IPS-20b (cell line): Measurements from ENCODE around the gene MVK.

Experiments
- H3K27ac ChIP-seq: one replicate; pipeline ENCODE4 v1.5.1; 2013; ENCODE audit warnings: low read length
- H3K27me3 ChIP-seq: 2 replicates; pipeline ENCODE4 v1.6.1; 2013; ENCODE audit warnings: mild to moderate bottlenecking, low read length, inconsistent platforms; ENCODE audit not compliant: insufficient read depth
- H3K36me3 ChIP-seq: 2 replicates; pipeline ENCODE4 v1.6.1; 2013; ENCODE audit warnings: low read depth, mild to moderate bottlenecking, inconsistent platforms, low read length, moderate library complexity; ENCODE audit not compliant: insufficient read depth
- H3K4me1 ChIP-seq: 2 replicates; pipeline ENCODE4 v1.6.1; 2013; ENCODE audit warnings: mild to moderate bottlenecking, control low read depth, inconsistent platforms, low read length, moderate library complexity; ENCODE audit not compliant: insufficient read depth
- H3K4me3 ChIP-seq: 2 replicates; pipeline ENCODE4 v1.5.1; 2013; ENCODE audit warnings: mild to moderate bottlenecking, low read length, inconsistent platforms
- H3K9ac ChIP-seq: 2 replicates; pipeline ENCODE4 v1.6.1; 2013; ENCODE audit warnings: low read depth, mild to moderate bottlenecking, inconsistent platforms, low read length, moderate library complexity
- H3K9me3 ChIP-seq: 2 replicates; pipeline ENCODE4 v1.6.1; 2013; ENCODE audit warnings: mild to moderate bottlenecking, low read depth, low read length, inconsistent platforms; ENCODE audit not compliant: insufficient read depth

The MVK gene

DNA sequence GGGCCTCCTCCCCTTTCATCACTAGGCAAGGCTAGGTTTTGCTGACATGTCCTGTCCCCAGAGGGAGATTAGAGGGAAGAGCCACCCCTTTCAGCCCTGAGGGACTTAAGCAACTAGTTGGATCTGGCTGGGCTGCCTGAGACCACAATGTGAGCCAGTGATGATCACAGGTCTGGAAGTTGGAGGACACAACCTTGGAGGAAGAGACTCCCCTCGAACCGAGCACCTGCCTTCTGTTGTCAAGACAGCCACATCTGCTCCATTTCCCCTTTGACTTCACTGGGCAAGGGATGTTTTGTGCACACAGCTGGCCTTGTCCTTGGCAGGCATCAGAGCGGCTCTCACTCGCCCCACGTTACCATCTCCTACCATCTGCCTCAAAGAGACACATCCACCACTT, 31.4 kb downstream of the MVK start:
- Histone ChIP-seq H3K4me3 (no peak overlapping the region), H3K9me3 (no peaks in the 10 kb centered on the region), H3K36me3 (no peaks in the 10 kb centered on the region), H3K4me1 (no peaks in the 10 kb centered on the region), H3K9ac (no peak overlapping the region), H3K27ac (no peak overlapping the region), H3K27me3 (no peaks in the 10 kb centered on the region)

DNA sequence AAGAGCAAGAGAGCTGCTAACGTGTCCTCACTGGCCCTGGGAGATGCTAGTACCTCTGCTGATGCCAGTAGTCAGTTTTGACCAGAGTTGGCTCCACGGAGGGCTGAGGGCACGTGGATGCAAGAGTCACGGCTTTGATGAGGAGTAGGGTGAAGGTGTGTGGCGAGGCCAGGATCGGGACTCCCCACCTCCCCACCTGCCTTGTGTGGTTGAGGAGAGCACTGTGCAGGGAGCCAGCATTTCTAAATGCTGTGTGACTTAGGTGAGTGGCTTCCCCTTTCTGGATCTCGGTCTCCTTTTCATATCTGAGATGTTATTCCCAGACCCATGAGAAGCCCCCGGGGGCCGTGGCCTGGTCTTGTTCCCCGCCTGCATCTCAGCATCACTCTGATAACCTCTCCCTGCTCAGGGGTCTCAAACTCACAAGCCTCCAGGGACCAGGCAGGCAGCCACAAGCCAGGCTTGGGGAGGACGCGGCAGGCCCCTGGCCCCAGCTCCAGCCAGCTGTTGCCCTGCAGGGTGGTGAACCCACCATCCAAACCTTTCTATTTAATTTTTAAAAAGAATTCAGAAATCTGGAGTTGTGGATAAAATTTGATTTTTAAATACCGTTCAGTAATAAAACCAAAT, 32.1 kb downstream of the MVK start:
- H3K27ac ChIP-seq: no peak overlapping the region
- no peaks in the 10 kb centered on the region for H3K4me1 ChIP-seq
- no peak overlapping the region for H3K4me3 ChIP-seq
- no peaks in the 10 kb centered on the region for H3K36me3 ChIP-seq
- H3K9me3 ChIP-seq: no peaks in the 10 kb centered on the region
- H3K27me3 ChIP-seq: no peaks in the 10 kb centered on the region
- H3K9ac ChIP-seq: no peak overlapping the region

DNA sequence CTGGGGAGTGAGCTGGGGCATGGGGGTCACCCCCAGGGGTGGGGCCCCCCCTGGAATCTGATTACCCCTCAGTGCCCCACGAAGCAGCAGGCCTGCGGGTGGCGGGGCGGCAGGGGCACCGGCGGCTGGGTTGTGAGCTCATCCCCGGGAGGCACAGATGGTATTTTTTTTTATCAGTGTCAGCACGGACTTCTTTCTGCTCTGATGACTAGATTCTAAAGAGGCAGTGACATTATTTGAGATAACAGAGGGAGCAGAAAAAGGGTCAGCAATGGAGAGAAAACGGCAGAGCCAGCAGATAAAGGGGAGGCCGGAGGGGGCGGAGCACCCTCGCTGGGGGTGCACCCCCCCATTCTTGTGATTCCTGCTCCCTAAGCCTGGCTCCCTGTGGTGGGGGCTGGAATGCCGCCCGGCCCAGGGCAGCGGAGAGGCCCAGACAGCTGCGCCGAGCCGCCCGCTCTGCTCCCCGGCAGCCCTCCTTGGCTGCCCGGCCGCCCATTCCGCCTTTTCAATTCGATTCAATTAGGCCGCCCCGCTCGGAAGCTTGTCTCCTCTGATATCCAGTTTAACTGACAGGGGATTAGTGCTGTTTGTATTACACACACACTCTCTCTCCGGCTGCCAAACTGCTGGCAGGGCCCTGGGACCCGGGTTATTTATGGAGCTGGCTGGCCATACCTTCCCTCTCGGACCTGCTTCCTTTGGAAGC, 32.9 kb downstream of the MVK start:
- H3K9ac ChIP-seq: no peak overlapping the region
- no peaks in the 10 kb centered on the region for H3K4me1 ChIP-seq
- no peaks in the 10 kb centered on the region for H3K27me3 ChIP-seq
- no peaks in the 10 kb centered on the region for H3K36me3 ChIP-seq
- H3K4me3 ChIP-seq: no peak overlapping the region
- H3K9me3 ChIP-seq: no peaks in the 10 kb centered on the region
- H3K27ac ChIP-seq: no peak overlapping the region

DNA sequence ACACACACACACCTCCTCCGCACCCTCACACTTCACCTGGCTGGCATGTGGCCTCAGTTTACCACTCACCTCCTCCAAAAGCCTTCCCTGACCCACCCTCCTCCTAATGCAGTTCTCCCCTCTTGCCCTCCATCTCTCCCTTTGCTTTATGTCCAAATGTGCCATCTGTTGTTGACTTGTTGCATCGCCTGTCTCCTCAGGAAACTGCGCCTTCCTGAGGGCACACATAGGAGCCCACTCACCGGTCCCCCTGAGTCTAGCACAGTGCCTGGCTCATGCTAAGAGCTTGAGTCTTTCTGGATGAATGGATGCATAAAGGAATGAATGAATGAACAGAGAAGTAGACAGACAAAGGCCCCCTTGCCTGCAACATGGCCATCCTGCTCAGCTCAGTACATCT, 34.0 kb downstream of the MVK start:
- no peaks in the 10 kb centered on the region for H3K9me3 ChIP-seq
- no peak overlapping the region for H3K4me3 ChIP-seq
- H3K4me1 ChIP-seq: no peaks in the 10 kb centered on the region
- H3K27me3 ChIP-seq: no peaks in the 10 kb centered on the region
- H3K36me3 ChIP-seq: no peaks in the 10 kb centered on the region
- H3K27ac ChIP-seq: no peak overlapping the region
- H3K9ac ChIP-seq: no peak overlapping the region

DNA sequence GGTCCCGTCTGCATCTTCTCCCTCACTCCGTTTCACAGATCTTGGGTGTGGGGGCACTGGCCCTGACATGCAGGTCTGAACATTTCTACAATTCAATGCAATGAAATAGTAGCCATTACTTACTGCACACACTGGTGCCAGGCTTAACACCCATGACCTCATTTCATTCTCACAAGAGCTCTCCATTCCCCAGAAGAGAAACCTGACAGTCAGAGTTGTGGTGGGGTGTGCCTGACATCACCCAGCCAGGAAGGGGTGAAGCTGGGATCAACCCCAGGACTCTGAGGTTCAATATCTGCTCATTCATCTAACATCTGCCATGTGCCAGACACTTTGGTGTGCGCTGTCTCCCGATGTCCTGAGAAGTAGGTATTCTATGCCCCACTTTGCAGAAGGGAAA, 34.7 kb downstream of the MVK start:
- Histone ChIP-seq H3K9me3 (no peaks in the 10 kb centered on the region), H3K27me3 (no peaks in the 10 kb centered on the region), H3K4me3 (no peak overlapping the region), H3K36me3 (no peaks in the 10 kb centered on the region), H3K27ac (no peak overlapping the region), H3K9ac (no peak overlapping the region), H3K4me1 (no peaks in the 10 kb centered on the region)

DNA sequence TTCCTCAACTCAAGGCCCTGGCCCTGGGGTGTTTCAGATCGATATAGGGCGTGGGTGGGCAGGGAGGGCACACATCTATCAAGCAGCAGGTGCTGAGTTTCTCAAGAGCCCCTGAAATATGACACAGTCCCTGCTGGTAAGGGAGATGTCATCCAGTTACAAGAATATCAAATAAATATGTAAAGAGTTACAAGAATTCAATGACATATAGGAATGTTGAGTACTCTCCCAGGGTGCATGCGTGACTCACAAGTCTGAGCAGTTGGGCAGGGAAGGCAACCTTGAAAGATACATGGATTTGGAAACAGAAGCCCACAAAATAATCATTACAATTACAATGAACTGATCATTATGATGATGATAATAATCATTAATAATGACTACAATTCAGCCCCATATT, 35.2 kb downstream of the MVK start:
- Histone ChIP-seq H3K27me3 (no peaks in the 10 kb centered on the region), H3K36me3 (no peaks in the 10 kb centered on the region), H3K9me3 (no peaks in the 10 kb centered on the region), H3K27ac (no peak overlapping the region), H3K4me3 (no peak overlapping the region), H3K9ac (no peak overlapping the region), H3K4me1 (no peaks in the 10 kb centered on the region)

DNA sequence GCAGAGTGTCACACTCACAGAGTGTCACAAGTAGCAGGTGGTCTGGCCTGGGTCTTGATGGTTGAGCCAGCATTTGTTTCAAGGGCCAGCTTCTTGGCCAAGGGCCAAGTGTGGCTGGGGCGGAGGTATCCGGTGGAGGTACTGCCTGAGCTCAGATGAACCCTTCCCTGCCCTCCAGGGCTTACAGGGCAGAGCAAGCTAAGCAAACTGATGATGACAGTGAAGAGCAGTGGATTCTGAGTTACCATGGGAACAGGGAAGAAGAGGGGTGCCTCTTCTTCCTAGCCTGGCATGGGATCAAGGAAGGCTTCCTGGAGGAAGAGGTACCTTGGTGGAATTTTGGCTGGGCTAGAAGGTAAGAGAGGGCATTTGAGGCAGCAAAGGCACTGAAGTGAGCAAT, 35.7 kb downstream of the MVK start:
- no peaks in the 10 kb centered on the region for H3K4me1 ChIP-seq

DNA sequence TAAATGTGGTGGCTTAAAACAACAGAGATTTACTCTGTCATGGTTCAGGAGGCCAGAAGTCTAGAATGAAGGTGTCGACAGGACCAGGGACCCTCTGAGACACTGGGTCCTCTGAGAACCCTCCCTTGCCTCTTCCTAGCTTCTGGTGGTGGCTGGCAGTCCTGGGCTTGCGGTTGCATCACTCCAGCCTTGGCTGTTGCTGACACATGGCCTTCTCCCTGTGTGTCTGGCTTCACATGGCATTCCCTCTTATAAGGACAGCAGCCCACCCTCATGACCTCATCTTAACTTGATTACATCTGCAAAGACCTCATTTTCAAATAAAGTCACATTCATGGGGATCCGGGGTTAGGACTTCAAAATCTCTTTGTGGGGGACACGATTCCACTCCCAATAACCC, 36.9 kb downstream of the MVK start:
- no peak overlapping the region for H3K27ac ChIP-seq
- H3K9ac ChIP-seq: no peak overlapping the region
- no peaks in the 10 kb centered on the region for H3K4me1 ChIP-seq
- no peaks in the 10 kb centered on the region for H3K27me3 ChIP-seq
- no peak overlapping the region for H3K4me3 ChIP-seq
- no peaks in the 10 kb centered on the region for H3K36me3 ChIP-seq
- H3K9me3 ChIP-seq: no peaks in the 10 kb centered on the region

More for the DNA sequence above, 35.7 kb downstream of the MVK start:
- H3K27me3 ChIP-seq: no peaks in the 10 kb centered on the region
- H3K27ac ChIP-seq: no peak overlapping the region
- H3K36me3 ChIP-seq: no peaks in the 10 kb centered on the region
- no peak overlapping the region for H3K4me3 ChIP-seq
- H3K9ac ChIP-seq: no peak overlapping the region
- H3K9me3 ChIP-seq: no peaks in the 10 kb centered on the region

DNA sequence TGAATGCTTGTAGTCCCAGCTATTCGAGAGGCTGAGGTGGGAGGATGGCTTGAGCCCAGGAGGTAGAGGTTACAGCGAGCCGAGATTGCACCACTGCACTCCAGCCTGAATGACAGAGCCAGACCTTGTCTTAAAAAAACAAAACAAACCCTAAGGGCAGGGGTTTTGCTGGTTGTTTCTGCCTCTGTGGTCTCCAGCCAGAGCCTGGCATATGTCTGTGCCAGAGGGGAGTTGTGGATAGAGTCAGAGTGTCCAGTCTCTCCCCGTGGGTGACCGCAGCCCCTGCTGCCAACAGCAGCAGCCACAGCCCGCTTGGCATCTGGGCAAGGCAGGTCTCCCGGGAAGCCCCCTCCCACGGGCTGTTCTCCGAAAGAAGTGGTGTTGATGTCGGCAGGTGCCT, 37.6 kb downstream of the MVK start:
- H3K4me3 ChIP-seq: no peak overlapping the region
- no peak overlapping the region for H3K27ac ChIP-seq
- H3K9ac ChIP-seq: no peak overlapping the region
- no peaks in the 10 kb centered on the region for H3K4me1 ChIP-seq
- no peaks in the 10 kb centered on the region for H3K9me3 ChIP-seq
- peaks cover 2% of the 10 kb centered on the region; the same call in 1 of the 2 replicates for H3K27me3 ChIP-seq
- H3K36me3 ChIP-seq: no peaks in the 10 kb centered on the region

DNA sequence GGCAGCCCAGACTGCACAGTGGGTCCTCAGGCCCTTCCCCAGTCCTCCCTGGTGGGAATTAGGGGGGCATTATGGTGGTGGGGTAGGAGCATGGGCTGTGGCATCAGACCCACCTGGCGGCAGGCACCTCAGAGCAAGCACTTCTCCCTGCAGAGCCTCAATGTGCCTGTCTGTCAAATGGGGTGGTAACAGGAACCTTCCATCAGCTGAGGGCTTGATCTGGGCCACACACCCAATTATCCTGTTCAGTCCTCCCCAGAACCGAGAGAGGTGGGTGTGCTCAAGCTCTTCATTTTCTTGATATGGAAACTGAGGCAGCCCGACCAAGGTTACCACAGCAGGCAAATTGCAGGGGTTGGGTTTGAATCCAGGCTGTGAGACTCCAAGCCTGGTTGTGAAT, 38.4 kb downstream of the MVK start:
- no peak overlapping the region for H3K9ac ChIP-seq

DNA sequence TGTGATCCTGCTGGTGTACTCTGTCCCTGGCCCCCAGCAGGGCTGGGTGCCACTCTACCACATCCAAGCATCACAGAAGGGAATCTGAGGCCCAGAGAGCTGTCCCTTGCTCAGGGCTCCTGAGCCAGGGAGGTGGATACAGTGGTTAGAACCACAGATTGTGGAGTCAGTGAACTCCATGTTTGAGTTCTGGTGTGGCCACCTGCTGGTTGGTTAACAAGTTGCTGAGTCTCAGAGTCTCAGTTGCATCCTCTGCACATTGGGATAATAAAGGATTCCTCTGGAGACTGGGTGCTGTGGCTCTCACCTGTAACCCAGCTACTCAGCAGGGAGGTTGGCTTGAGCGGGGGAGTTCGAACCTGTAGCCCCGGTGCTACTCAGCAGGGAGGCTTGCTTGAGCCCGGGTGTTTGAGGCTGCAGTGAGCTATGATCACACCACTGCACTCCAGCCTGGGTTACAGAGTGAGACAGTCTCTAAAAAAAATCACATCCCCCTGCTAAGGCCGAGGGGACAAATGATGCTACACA, 39.4 kb downstream of the MVK start:
- no peaks in the 10 kb centered on the region for H3K4me1 ChIP-seq
- no peak overlapping the region for H3K4me3 ChIP-seq
- H3K27ac ChIP-seq: no peak overlapping the region
- H3K9me3 ChIP-seq: no peaks in the 10 kb centered on the region
- H3K9ac ChIP-seq: no peak overlapping the region
- no peaks in the 10 kb centered on the region for H3K36me3 ChIP-seq
- H3K27me3 ChIP-seq: peaks cover 13% of the 10 kb centered on the region; the same call in 1 of the 2 replicates

More for the DNA sequence above, 38.4 kb downstream of the MVK start:
- peaks cover 10% of the 10 kb centered on the region; the same call in 1 of the 2 replicates for H3K27me3 ChIP-seq
- no peak overlapping the region for H3K4me3 ChIP-seq
- no peaks in the 10 kb centered on the region for H3K9me3 ChIP-seq
- no peak overlapping the region for H3K27ac ChIP-seq
- no peaks in the 10 kb centered on the region for H3K36me3 ChIP-seq
- H3K4me1 ChIP-seq: no peaks in the 10 kb centered on the region
